GM21515 (cell line): ENCODE measurements around the gene UBE2D3.

ENCODE experiments used
- ATAC-seq: cut with Tn5 transposase; IDR thresholded peaks from one replicate; pipeline ENCODE4 v1.9.1; 2021; ENCODE audit not compliant: unreplicated experiment

UBE2D3 gene

DNA sequence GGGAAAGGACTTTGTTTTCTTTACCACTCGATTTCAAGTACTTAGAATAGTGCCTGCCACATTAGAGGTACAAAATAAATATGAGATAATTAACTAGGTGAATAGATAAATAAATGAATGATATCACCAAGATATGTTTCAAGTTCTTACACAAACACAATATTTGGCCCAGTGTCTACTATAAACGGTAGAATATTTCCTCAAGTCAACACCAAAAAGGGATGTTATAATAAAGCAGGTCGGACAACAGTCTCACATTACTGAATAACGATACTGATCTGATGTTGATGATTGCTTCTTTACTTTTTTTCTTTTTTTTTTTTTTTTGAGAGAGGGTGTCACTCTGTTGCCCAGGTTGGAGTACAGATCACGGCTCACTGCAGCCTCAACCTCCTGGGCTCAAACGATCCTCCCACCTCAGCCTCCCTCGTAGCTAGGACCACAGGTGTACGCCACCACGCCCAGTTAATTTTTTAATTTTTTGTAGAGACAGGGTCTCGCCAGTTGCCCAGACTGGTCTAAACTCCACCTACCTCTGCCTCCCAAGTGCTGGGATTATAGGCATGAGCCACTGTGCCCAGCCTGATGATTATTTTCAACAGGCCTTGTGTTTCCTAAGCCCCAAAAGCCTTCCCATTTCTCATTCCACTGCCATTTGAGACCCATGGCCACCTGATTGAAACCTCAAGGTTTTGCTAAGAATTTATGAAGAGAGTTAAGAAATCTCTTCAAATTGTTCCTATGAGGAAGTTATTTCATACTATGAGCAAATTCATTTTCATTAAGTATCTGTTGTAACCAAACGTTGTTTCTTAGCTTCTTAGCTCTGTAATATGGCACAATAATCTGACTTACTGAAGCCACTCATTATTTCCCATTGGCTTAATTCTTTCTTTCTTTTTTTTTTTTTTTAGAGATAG is 68.8 kb downstream of the UBE2D3 start:
- no peak for ATAC-seq

DNA sequence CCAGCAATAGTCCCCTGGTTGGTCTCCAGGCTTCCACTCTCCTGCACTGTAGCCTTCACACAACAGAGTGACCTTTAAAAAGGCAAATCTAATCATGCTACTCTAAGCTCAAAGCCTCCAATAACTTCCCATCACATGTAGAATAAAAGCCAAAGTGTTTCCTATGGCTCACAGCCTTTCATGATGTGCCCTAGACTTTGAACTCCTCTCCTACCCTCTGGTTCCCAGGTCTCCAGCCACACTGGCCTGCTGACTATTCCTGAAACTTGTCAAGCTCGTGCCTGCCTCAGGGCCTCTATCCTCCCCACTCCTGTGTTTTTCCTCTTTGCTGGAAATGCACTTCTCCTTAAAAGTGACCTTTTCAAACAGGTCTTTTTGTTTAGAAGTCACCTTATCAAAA is 69.7 kb downstream of the UBE2D3 start:
- no peak for ATAC-seq

GRCh38 chr4:102754044-102754443 is 73.3 kb downstream of the UBE2D3 start:
- ATAC-seq: no peak

DNA sequence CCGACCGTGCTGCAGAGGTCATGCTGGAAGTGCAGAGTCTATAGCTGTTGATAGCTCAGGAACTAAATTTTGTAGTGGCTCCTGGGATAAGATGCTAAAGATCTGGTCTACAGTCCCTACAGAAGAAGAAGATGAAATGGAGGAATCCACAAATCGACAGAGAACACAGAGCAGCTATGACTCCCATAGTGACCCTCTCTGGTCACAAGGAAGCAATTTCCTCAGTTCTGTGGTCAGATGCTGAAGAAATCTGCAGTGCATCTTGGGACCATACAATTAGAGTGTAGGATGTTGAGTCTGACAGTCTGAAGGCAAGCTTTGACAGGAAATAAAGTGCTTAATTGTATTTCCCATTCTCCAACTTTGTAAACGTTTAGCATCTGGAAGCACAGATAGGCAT is 75.4 kb downstream of the UBE2D3 start:
- ATAC-seq: no peak
